GM10248 (cell line): ENCODE data around the gene SHE.

Source experiments
- CTCF ChIA-PET: fragments of 300-600 bp; sonication (Branson Sonifier 250); formaldehyde crosslinking; extraction: SDS; loops from one replicate; lab custom pipeline; 2021; ENCODE audit warnings: antibody characterized with exemption; lab: Yijun Ruan, JAX
- POLR2A ChIA-PET: fragments of 350-650 bp; sonication (Branson Sonifier 250); formaldehyde crosslinking; extraction: SDS; loops from one replicate; lab custom pipeline; 2020; ENCODE audit warnings: antibody characterized with exemption; lab: Yijun Ruan, JAX
- DNase-seq: peaks from one replicate; pipeline ENCODE4 v3.0.0; 2012; ENCODE audit errors: extremely low spot score
- TF ChIP-seq, protein P1 (sequence below): IDR thresholded peaks from 2 replicates; pipeline ENCODE4 v1.5.1; 2012; ENCODE audit warnings: mild to moderate bottlenecking, low read depth; ENCODE audit errors: extremely low read depth, missing control alignments, control extremely low read depth

The SHE gene

DNA sequence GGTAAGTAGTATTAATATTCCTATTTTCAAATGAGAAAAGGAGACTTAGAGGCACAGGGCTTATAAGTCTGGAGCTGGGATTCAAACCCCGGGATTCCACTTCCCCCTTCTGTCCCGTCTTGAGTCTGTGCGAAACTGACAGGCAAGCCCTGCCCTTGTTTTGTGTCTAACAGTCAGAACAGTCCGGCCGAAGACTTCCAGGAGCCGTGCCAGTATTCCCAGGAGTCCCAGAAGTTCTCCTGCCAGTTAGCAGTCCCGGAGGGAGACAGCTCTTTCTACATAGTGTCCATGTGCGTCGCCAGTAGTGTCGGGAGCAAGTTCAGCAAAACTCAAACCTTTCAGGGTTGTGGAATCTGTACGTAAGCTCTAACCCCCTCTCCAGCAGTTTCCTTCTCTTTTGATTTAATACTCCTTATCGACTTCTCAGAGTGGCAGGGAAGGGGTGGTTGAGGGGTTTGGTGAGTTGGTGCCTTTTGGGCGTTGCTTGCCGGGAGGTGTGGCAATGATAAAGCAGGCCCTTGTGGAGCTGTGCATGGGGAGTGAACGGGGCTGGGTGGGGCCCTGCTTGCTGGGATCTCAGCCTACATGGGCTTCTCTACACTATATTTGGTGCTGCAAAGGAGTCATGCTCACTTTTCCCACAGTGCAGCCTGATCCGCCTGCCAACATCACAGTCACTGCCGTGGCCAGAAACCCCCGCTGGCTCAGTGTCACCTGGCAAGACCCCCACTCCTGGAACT is 67.7 kb downstream of the SHE start:
- no peak for DNase-seq
- TF ChIP-seq, protein P1, sequence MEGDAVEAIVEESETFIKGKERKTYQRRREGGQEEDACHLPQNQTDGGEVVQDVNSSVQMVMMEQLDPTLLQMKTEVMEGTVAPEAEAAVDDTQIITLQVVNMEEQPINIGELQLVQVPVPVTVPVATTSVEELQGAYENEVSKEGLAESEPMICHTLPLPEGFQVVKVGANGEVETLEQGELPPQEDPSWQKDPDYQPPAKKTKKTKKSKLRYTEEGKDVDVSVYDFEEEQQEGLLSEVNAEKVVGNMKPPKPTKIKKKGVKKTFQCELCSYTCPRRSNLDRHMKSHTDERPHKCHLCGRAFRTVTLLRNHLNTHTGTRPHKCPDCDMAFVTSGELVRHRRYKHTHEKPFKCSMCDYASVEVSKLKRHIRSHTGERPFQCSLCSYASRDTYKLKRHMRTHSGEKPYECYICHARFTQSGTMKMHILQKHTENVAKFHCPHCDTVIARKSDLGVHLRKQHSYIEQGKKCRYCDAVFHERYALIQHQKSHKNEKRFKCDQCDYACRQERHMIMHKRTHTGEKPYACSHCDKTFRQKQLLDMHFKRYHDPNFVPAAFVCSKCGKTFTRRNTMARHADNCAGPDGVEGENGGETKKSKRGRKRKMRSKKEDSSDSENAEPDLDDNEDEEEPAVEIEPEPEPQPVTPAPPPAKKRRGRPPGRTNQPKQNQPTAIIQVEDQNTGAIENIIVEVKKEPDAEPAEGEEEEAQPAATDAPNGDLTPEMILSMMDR: no peak
- ChIA-PET POLR2A (no interaction called here), CTCF (interaction anchor here (0.9 to 2.8 kb wide), 6 partner anchors 10 to 99 kb away, joined by 3 to 9 read pairs (median 3); no protein-coding TSS in a partner anchor)

- TF ChIP-seq, protein P1: no peak
- no peak for DNase-seq
- CTCF ChIA-PET: interaction anchor here (1.1 to 1.4 kb wide), 2 partner anchors 13 to 33 kb away, joined by 3 to 4 read pairs; no protein-coding TSS in a partner anchor
- POLR2A ChIA-PET: no interaction called here
Measured at GRCh38 chr1:154433161-154433764, 68.9 kb downstream of the SHE start.

DNA sequence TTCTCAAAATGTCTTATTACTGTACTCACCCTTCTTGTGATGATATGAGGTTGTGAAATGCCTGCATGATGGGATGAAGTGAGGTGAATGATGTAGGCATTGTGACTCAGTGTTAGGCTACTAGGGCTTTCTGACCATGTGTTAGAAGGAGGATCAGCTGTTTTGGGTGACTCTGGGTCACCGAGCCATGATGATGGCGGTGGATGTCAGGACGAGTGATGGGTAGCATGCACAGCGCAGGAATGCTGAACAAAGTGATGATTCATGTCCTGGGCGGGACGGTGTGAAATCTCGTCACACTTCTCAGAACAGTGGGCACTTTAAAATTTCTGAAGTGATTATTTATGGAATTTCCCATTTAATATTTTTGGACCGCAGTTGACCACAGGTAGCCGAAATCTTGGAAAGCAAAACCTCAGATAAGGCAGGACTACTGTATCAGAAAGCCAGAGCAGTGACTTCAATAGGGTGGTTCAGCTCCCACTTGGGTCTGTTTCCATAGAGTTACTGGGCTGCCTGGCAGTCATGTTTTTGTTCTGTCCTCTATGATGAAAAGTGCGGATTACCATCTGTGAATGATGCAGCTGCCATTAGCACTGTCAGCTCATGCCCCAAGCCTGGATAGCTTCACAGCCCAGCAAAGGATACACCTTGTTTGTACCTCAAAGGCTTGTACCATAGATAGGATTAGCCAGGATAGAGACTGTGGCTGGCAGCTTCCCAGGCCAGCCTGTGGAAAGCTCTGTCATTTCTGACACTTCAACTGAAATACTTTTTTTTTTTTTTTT is 70.4 kb downstream of the SHE start:
- ChIA-PET CTCF (interaction anchor here (1.0 to 1.5 kb wide), 6 partner anchors 12 to 115 kb away, joined by 3 to 4 read pairs (median 4); no protein-coding TSS in a partner anchor), POLR2A (no interaction called here)
- no peak for DNase-seq
- TF ChIP-seq, protein P1: no peak

- DNase-seq: no peak
- POLR2A ChIA-PET: no interaction called here
- CTCF ChIA-PET: interaction anchor here (1.0 to 1.5 kb wide), 4 partner anchors 14 to 49 kb away, joined by 3 to 4 read pairs (median 4); no protein-coding TSS in a partner anchor
- TF ChIP-seq, protein P1: no peak
Measured at GRCh38 chr1:154430903-154431302, 71.3 kb downstream of the SHE start.

GRCh38 chr1:154429841-154430611 is 72.2 kb downstream of the SHE start:
- ChIA-PET POLR2A (no interaction called here), CTCF (interaction anchor here (1.0 to 1.5 kb wide), 5 partner anchors 10 to 49 kb away, joined by 3 to 4 read pairs (median 3); no protein-coding TSS in a partner anchor)
- no peak for DNase-seq
- TF ChIP-seq, protein P1: no peak
